GM18909 (cell line): ENCODE data around the gene AOPEP.

Source experiments
- ATAC-seq: cut with Tn5 transposase; IDR thresholded peaks from one replicate; pipeline ENCODE4 v1.9.1; 2021; ENCODE audit warnings: mild to moderate bottlenecking; ENCODE audit not compliant: unreplicated experiment, poor library complexity

Gene AOPEP

GRCh38 chr9:95063300-95063699 lies 336.8 kb downstream of the AOPEP start:
- no peak for ATAC-seq

DNA sequence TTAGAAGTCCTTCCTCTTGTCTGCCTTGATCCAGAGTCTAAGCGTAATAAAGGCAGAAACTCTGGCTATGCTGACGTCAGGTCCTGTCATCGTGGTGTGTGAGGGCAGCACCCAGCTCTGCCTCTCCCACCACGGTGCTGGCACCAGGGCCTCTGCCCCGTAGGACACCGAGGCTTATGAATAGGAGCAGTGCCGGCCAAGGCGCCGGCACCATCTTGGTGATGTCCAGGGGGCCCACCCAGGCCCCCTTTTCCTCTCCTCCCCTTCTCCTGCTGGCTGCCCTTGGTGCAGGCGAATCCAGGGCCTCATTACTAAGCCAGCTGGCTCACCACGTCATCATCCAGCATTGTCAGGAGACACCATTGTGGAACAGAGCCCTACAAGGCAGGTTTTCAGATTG lies 338.7 kb downstream of the AOPEP start:
- ATAC-seq, result no peak

DNA sequence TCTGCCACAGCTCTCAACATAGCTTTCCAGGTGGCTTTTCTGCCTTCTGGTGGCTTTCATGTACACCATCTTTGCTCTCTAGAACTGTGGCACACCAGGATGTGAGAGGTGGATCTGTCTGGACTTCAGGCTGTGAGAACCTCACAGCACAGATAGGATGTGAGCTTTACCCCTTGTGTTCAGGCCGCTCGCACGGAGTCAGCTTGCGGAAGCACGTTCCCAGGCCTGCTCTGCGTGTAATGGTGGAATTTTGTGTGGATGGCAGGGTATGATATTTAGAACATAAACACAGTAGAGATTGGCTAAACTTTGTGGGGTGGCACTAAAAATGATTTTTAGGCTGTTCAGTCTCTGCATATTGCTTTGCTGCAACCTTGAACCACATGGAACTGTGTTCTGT lies 340.6 kb downstream of the AOPEP start:
- ATAC-seq, result no peak

- no peak for ATAC-seq
Measured at GRCh38 chr9:95067897-95068296, 341.4 kb downstream of the AOPEP start.

GRCh38 chr9:95070549-95071021 lies 344.1 kb downstream of the AOPEP start:
- no peak for ATAC-seq

GRCh38 chr9:95071450-95071849 lies 345.0 kb downstream of the AOPEP start:
- no peak for ATAC-seq

DNA sequence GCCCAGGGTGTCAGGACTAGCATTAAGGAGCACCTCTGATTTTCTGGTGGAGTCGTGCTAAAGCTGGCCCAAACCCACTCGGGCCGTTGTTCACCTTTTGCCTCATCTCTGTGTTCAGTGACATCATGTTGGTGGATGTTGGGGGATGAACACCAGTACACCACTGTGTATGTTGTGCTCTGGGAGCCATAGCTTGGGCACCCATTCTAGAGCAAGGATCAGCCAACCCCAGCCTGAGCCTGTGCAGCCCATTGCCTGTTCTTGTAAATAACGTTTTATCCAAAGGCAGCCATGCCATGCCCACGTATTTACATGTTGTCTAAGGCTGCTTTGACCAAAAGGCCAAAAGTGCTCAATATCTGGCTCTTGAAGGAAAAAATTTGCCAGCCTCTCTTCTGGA lies 345.4 kb downstream of the AOPEP start:
- ATAC-seq, result no peak

- ATAC-seq, result no peak
Measured at GRCh38 chr9:95073042-95073607, 346.6 kb downstream of the AOPEP start.

DNA sequence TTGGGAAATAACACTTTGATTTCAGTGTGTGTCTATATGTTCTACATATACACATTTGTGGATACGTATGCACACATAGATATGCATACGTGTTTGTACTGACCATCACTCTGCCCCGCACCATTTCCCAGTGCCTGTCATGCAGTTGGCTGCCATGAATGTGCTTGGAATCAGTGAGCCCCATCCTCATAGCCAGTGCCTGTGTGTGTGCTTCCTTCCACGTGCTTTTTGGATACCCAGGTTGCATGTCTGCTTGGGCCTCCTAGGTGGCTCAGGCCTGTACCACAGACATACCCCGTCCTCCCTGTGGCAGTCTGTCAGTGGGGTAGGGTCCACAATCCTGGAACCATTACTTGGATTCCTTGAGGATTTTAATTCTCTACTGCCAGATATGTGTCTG lies 347.4 kb downstream of the AOPEP start:
- ATAC-seq, result no peak

DNA sequence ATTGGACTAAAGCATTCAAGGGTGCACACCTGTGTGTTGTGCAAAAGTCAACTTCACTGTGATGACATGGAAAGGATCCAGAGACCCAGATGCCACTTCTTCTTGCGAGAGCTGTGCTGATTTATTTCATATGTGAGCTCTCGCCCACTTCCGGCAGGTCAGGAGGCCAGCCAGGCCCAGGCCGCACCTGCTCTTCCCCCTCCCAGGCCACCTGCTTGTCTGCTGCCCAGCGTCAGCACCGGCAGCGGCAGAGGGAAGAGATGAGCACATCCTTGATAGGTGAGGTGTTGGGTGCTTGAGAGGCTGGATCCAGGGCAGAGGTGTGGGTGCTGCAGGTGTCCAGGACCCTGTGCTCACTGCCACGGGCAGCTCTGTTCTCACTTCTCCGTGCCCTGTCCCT lies 348.1 kb downstream of the AOPEP start:
- ATAC-seq, result no peak

GRCh38 chr9:95075700-95076099 lies 349.2 kb downstream of the AOPEP start:
- ATAC-seq, result no peak

- ATAC-seq, result no peak
Measured at GRCh38 chr9:95076696-95077052, 350.2 kb downstream of the AOPEP start.

GRCh38 chr9:95077053-95077765 lies 350.7 kb downstream of the AOPEP start:
- ATAC-seq, result no peak

- ATAC-seq, result no peak
Measured at GRCh38 chr9:95077766-95078370, 351.4 kb downstream of the AOPEP start.

GRCh38 chr9:95078511-95078910 lies 352.0 kb downstream of the AOPEP start:
- no peak for ATAC-seq

DNA sequence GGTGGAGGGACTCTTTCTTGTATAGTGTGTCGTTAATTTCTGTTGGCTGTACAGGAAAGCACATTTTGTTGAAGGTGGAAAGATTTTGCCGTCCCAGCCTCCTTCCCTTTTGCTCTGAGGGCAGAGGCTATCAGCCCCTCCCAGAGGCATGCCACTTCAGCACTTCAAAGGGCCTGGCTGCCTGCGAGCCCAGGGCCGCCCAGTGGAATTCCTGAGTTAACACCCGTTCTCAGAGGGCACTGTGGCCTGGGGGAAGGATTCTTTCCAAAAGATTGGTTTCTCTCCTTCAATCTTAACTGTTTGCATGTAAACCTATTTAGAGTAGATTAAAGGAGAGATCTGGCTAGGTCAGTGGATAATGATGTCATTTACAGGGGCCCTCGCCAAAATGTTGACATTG lies 352.4 kb downstream of the AOPEP start:
- no peak for ATAC-seq

DNA sequence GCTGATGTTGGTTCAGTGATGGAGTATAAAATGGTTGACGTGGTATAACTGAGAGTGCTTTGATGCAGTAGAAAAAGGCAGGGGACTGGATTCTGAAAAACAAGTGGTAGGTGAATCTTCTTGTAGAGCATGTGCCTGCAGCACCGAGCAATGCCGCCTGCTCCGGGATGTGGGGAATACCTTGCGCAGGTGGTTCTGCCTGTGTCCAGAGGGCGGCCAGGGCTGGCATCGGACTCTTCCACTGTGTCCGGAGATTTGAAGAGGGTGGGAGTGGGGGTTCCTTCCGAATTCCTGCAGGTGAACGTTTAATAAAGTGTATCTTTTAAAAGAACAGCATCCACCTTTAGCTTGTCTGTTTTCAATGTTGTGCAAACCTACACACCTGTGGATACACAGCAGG lies 353.0 kb downstream of the AOPEP start:
- ATAC-seq, result no peak

GRCh38 chr9:95080961-95081647 lies 354.6 kb downstream of the AOPEP start:
- no peak for ATAC-seq

DNA sequence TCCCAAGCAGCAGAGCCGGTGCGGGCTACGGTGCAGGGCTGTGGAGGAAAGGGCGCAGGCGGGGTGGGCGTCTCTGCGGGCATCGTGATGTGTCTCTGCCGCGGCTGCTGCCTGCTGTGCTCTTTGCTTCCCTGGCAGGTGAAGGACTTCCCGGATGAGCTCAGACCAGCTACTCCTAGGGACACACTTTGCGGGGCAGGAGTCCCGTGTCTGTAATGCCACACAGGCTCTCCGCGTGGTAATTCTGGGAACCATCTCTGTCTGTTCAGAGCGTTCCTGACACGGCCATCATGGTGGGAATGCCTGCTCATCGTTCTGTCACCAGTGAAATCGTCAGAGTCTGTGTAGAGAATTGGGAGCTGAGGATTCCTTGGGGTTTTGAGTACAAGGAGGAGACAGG lies 355.5 kb downstream of the AOPEP start:
- ATAC-seq, result no peak

- ATAC-seq, result no peak
Measured at GRCh38 chr9:95082401-95083084, 356.0 kb downstream of the AOPEP start.
